HG02840 (cell line): ENCODE measurements around the gene FAM89B.

Source experiments
- ATAC-seq: cut with Tn5 transposase; IDR thresholded peaks from one replicate; pipeline ENCODE4 v1.9.1; 2021; ENCODE audit warnings: mild to moderate bottlenecking, moderate library complexity, moderate number of reproducible peaks; ENCODE audit not compliant: unreplicated experiment, low FRiP score

FAM89B gene

DNA sequence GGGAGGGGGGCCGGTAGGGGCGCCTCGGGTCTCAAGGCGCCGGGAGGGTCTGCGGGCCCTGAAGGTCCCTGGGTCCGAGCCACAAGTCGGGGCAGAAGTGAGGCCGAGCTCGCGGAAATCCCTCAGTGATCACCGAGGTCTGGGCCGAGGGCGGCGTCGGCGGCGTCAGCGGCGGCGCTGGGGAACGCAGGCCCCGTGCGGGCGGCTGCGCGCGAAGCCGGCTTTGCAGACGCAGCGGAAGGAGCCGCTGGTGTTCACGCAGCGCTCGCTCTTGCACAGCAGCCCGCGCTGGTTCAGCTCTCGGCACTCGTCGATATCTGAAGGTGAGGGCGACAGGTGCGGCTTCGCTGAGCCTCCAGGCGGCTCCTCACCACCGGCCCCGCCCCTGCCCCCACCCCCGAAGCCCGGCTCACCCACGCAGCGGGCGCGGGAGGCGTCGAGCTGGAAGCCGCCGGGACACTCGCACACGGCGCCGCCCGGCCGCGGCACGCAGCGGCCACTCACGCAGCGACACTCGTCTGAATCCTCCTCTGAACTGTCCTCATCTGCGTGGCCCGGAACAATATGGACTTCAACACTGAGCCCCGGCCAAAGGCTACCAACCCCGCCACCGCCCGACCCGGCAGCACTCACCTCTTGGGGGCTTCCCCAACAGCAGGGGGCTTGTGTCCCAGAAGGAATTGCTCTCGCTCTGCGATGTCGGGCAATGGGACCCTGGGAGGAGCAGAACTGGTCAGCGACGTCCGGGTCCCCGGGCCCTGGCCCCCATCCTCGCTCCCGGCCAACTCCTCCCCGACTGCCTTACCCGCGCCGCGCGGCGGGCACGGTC, 33.2 kb upstream of the FAM89B start:
- ATAC-seq = no peak

DNA sequence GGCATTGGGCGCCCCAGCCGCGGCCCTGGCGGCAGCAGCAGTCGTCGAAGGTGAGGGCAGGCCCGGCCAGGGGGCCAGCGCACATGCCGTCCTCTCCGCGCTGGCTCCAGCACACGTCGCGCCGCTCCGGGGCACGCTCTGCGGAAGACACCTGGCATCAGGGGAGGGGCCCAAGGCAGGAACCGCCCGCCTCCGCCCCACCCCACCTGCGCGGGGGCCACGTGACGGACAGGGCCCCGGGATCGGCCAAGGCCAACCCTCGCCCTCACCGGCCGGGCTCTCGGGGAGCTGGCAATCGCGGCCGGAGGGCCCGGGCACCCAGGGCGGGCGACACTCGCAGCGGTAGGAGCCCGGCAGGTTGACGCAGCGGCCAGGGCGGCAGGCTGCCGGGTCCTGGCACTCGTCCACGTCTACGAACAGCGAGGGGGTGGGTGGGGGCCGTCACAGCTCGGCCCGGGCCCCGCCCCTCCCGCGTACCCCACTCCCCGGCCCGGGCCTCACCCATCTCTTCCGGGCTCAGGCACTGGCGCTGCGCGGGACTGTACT, 32.5 kb upstream of the FAM89B start:
- peak; percentile 56 for ATAC-seq

DNA sequence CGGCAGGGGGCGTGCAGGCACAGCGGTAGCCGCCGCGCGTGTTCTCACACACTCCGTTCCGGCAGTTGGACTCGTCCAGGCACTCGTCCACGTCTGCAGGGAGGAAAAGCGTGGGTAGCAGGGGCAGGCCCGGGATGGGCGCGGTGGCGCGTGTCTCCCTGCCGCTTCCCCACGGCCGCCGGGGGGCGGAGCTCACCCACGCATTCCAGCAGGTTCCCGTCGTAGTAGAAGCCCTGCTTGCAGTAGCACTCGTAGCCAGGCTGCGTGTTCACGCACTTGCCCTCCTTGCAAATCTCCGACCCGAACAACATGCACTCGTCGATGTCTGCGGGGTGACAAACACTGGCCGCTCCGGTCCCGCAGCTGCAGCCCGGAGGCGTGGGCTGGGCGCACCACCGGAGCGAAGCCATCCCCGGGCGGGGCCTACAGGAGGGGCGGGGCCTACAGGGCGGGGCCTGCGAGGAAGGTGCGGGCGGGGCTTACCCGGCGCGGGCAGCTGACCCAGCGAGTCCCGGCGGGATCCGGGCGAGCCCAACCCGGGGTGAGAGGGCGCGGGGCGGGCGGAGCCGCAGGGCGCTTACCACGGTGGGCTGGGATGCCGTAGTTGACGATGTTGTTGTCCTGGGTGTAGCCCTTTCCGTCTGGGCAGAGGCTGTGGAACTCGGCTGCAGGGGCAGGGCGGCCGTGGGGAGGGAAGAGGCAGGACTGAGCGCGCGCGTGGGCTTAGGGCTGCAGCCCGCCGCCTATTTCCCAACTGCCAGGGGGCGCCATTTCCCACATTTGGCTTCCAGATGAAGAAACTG, 31.8 kb upstream of the FAM89B start:
- peak; percentile 52 for ATAC-seq

DNA sequence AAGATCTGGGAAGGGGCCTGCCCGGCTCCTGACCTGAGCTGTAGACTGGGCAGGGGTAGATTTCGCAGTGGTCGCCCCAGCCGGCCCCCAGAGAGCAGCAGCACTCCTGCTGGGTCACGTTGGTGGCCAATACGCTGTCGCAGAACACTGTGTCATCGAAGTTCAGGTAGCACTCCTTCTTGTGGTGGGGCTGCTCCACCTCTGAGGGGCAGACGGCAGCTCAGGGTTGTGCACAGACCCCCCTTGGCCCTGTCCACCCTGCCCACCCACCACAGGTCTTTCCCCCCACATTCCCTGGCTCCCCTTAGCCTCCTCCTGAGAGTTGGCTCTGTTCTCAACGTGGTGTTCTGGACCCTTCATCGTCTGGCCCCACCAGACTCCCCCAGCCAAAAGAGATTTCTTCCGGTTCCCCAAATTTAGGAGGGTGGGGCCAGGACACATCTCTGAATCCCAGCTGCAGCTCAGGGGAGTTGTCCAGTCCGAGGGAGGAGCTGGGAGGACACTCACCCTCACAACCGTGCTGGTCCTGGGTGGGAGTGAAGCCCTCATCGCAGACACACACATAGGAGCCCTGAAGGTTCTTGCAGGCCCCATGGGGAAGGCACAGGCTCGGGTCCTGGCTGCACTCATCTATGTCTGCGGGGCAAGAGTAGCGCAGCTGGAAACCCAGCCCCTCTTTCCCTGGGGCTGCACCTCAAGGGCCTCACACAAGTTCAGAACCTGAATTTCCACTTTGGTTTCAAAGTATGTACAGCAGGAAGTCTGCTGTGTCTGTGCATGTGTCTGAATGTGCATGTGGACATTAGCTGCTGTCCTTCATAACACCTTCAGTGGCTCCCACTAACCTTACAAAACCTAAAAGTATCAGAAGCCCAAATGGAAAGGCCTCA, 31.0 kb upstream of the FAM89B start:
- no peak for ATAC-seq

DNA sequence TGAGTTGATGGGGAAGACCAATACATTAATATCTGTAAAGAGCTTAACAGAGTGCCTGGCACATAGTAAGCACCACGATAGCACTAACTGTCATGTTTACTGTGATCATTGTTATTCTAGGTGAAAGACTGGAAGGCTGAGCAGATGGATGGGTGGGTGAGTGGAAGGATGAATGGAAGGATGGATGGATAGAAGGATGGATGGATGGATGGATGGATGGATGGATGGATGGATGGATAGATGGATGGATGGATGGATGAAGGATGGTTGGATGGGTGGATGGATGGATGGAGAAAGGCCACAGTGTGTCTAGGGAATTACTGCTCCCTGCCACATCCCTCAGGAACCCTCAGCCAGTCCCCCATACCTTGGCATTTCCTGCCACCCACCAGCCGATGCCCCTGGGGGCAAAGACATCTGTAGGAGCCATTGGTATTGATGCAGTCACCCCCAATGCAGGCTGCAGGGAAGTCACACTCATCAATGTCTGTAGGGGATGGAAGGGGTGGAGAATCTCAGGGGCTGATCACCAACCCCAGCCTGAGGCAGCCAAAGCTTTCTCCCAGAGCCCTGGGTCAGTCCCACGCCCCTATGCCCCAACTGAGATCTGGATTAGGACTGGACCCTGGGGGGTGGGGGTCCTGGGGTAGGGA, 29.5 kb upstream of the FAM89B start:
- no peak for ATAC-seq

DNA sequence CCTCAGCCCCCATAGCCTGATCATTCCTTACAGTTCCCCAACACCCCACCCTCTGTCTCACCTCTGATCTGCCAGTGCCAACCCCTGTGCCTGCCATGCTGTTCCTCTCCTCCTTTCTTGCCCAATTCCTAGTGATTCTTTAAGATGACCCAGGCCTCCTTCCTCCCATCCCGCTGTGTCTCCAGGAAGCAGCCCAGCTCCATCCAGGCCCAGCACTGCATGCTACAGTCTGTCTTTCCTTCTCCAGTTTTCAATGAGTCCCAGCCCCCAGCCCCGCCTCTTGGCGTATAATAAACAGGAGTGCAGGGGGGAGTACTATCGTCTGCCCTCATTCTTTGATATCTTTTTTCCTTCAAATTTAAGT, 26.5 kb upstream of the FAM89B start:
- no peak for ATAC-seq

DNA sequence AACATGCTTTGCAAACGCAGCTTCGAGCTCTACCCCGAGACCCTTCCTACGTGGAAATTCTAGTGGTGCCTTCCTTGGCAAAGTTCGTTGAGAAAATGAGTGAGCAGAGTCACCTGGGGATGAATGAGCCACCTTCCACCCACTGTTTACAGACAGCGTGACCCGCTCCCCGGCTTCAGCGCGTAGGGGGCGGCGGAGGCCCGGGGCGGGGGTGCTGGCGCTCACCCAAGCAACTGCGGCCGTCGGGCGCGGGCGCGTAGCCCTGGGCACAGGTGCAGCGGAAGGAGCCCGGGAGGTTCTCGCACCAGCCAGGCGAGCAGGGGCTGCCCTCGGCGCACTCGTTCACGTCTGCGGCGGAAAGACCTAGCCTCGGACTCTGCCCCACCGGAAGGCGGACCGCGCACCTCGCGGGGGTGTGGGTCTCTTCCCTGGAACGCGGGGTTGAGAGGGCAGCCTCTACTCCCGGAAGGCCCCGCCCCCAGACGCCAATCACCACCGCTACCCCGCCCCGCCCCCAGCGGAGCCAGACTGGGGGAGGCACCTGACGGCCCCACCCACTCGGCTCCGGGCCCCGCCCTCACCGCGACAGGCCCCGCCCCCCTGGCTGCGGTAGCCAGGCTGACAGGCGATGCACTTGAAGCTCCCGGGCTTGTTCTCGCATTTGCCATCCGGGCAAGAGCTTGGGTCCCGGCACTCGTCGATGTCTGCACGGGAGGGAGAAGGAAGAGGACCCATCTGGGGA, 25.9 kb upstream of the FAM89B start:
- ATAC-seq = peak; percentile 67

DNA sequence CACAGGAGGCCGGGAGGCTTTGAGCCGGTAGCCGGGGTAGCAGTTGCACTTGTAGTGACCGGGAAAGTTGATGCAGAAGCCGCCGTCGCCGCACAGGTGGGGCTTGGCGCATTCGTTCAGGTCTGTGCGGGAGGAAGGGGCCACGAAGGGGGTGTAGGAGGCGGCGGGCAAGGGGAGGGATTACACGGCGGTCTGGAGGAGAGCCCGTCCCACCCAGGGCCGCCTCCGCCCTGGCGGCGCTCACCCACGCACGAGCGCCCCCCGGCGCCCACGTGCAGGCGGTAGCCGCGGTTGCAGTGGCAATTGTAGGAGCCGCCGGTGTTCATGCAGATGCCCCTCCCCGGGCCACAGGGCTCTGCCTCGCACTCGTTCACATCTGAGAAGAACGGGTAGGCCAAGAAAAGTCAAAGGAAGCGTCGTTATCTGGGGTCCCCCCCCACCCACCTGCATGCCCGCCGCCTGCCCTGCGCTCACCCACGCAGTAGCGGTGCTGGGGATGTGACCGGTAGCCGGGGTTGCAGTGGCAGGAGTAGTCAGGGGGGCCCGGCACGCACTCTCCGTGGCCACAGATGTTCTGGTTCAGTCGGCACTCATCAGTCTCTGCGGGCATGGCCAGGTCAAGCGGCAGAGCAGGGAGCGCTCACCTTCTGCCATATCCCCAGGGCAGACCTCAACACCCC, 24.8 kb upstream of the FAM89B start:
- ATAC-seq = no peak

DNA sequence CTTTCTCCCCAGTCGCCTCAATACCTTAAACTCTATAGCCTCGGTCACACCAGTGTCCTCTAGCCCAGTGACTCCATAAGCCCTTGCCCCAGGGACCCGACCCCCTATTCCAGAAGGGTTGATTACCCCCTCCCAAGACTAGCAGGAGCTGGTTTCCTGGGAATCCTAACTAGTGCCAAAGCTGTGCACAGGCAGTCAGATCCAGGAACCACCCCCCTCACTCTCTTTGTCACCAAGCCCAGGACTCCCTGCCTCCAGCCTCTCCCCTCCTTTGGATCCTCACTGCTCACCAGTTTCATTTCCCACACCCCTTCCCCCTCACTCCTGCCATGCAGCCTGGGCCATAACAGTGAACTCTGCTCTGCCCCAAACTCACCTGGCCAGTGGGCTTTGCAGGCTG, 23.9 kb upstream of the FAM89B start:
- no peak for ATAC-seq

DNA sequence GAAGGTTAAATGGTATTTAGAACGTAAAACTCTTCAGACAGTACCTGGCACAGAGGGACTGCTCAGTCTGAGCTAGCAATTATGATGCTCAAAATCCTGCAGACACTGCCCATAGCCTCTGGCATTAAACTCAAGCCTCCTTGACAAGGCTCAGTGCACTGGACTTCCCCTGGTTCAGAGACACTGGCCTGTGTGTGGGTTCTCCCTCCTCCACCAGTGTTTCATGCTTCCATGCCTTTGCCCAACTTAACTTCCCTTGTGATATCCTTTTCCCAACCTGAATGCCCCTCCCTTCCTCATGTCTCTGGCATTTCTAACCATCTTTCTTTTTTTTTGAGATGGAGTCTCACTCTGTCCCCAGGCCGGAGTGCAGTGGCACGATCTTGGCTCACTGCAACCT, 23.2 kb upstream of the FAM89B start:
- no peak for ATAC-seq

DNA sequence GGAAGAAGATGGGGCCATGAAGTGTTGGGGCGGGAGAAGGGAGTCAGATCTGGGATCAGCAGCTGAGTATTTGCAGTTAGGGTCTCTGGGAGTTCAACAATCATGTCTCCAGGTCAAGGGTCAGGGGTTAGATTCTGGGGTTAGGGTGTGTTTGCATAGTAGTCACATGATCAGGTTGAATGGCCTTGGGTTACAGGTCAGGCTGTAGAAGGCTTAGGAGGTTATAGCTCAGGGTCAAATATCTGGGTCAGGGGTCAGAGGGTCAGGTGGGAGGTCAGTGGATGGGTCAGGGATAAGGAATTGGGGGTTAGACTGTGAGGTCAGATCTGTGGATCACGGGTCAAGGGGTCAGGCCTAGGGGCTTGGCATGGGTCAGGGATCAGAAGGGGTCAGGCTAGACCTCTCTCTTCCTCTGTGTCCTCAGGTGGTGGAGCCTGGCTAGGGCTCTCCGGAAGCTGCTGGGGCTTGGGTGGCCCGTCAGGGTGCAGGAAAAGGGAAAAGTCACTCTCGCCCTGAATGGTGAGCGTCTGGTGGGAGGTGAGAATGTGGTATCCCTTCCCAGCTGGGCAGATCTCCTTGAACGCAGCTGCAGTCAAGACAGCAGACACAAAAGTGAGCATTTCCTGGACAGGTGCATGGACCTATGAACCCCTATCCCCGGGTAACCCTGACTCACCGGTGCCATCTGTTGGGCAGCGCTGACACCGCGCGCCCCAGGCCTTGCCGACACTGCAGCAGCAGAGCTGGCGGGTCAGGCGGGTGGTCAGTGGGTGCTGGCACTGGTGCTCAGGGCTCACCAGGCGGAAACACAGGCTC, 20.6 kb upstream of the FAM89B start:
- ATAC-seq = no peak

DNA sequence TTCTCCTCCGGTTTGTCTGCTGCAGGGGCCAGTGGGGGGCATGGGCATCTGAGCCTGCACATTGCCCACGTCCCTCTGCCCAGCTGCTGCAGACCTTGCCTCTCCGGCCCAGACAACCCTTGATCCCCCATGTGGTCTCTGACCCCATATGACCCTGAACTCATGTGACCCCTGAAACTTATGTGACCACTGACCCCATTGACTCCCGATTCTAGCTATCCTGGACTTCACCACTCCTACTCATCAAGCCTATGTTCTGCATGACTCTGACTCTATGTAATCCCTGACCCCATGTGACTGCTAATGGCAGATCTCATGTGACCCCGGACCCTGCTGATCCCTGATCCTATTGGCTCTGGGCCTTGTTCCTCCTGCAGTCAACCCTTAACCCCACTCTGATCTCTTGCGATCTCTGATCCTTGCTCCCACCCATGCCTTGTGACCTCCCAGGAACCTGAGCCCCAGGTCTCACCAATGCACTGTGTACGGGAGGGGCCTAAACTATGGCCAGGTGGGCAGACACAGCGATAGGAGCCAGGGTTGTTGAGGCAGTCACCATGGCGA, 19.9 kb upstream of the FAM89B start:
- no peak for ATAC-seq

DNA sequence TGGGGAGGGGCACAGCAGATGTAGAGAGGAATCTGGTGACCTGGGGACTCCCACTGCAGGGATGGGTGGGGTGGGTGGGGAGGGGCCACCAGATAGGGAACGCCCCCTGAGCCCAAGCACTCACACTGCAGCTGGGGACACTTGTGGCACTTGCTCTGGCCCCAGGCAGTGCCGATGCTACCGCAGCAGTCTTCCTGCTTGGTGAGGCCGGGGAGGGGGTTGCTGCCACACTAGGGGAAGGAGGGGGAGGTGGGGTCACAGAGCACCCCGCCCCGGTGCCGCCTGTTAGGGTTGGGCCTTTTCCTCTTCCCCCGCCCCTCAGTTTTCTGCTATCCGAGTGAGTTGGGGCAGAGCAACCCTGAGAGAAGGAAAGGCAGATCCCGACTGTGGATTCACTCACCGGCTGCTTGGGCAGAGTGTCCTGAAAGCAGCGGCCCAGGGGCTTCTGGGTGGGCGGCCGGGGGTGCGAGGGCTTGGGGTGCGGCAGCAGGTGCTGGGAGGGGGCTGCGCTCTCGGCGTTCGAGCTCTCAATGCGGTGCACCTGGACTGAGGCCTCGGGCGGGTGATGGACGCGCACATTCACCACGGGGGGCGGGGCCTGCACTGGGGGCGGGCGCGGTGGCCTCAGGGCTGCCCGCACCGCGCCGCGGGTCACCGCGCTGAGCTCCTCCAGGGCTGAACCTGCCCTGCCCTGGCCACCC, 18.9 kb upstream of the FAM89B start:
- no peak for ATAC-seq

DNA sequence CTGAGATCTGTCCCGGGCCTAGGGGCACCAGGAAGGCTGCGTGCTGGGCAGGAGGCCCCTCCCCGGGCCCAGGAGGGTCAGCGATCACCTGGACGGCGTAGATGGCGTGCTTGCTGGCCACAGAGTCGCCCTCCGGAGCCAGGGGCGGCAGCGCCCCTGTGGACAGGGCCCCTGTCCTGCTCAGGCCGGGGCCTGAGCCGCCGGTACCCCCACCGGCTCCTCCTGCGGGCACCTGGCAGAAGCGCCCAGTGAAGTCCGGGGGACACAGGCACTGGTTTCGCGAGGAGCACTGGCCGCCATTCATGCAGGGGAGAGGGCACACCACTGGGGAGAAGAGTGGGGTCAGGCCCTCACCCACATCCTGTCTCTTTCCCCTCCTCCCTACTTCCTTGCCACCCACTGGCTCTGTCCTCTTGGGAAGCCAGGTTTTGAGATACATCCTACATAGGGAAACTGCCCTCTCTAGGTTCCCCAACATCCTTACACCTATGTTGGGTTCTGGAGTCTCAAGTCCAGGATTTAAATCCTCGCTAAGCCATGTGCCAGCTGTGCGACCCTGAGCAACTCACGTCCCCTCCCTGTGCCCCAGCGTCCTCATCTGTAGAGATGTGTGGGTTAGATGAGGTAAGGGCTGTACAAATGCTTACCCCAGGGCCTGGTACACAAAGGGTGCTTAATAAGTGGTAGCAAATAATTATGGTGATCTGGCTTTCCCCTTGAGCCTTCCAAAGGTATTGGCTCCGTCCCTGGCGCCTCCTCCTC, 18.1 kb upstream of the FAM89B start:
- no peak for ATAC-seq

DNA sequence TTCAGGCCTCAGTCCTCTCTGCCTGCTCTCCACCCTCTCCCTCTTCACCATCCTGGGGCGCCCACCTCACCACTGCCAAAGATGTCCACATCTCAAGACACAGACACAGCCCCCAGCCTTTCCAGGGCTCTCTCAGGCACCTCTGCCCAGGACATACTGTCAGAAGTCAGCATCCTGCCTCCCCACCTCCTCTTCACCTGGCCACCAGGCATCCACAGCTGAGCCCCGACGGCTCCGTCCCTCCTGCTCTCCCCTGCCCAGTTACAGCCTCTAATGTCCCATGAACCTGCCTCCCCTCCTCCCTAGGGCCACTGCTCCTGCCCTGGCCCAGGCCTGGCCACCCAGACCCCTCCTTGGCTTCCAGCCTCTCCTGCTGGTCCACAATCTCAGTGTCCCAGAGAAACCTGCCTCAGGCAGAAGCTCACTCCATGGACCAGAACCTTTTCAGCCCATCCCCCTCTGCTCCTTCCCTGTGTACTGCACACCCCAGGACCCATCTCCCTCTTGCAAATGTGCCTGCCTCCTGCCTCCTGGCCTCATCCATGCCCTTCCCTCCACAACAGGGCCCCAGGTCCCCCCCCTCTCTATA, 17.4 kb upstream of the FAM89B start:
- ATAC-seq = no peak

DNA sequence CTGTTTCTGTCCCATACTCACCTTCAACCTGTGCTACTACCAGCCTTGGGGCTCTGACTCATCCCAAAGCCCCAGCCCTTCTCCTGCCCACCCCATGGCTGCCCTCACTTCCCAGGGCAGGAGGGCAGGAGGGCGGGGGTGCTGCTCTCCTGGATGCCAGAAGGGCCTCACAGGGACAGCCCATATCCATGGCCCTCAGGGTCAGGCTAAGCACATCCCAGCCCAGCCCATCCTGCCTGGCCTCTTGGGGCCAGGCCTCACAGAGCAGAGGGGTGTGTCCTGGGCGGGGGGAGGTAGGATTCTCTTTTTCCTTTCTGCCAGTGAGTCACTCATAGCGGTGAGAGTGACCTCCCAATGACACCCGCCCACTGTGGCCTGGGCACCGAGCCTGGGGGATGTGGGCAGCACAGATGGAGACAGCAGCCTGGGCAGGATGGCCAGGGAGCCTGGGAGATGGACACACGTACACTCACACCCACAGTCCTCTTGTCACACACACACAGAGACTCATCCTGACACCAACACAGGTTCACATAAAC, 16.6 kb upstream of the FAM89B start:
- ATAC-seq = no peak
